Measurements from ENCODE around the gene NHLH1. TPM values are rescaled to one million over a fixed set of nuclear protein-coding genes. Genes with fewer than 3 reads are reported as not detected.

The NHLH1 gene
- total RNA-seq, 1 experiment from 2014 or later, result 0.43 TPM

GRCh38 chr1:160397651-160398050 is 30.8 kb downstream of the NHLH1 start:
- no TSS peak for BruUV-seq (replicated peaks)
- H3K36me3 ChIP-seq (ENCODE audit: insufficient read depth, low read length, poor library complexity, severe bottlenecking), result no peaks in the 10 kb centered on the region
- no peak for DNase-seq (ENCODE audit: low spot score)
- H3K4me3 ChIP-seq (ENCODE audit: low read depth, low read length, poor library complexity, severe bottlenecking), result no peak overlapping the region
- TF ChIP-seq EZH2 (IDR thresholded peaks at IDR 0.05; ENCODE audit: borderline replicate concordance, low read depth, low read length, poor library complexity, severe bottlenecking) (no peak), CTCF (conservative IDR thresholded peaks at IDR 0.05; ENCODE audit: low read depth, low read length) (no peak)
- ChIA-PET CTCF (no interaction called here), POLR2A (ENCODE audit: low non-redundant PET) (no interaction called here)
- intact Hi-C loops (cut with micrococcal nuclease; ENCODE audit: unreplicated experiment), result no loop called here
- peaks cover 15% of the 10 kb centered on the region for H3K4me1 ChIP-seq (ENCODE audit: insufficient read depth, low read length, poor library complexity, severe bottlenecking)
- H3K9me3 ChIP-seq (ENCODE audit: low read depth, low read length, poor library complexity, severe bottlenecking), result no peaks in the 10 kb centered on the region
- no peaks in the 10 kb centered on the region for H3K27me3 ChIP-seq (replicated peaks; ENCODE audit: insufficient read depth, low read depth, low read length, poor library complexity)
- no peak overlapping the region for H3K27ac ChIP-seq (ENCODE audit: low read depth, low read length, poor library complexity, severe bottlenecking)

GRCh38 chr1:160398823-160399222 is 32.0 kb downstream of the NHLH1 start:
- no peak for DNase-seq (ENCODE audit: low spot score)
- CTCF ChIA-PET, result no interaction called here
- H3K4me3 ChIP-seq (ENCODE audit: low read depth, low read length, poor library complexity, severe bottlenecking), result no peak overlapping the region
- peaks cover 15% of the 10 kb centered on the region for H3K4me1 ChIP-seq (ENCODE audit: insufficient read depth, low read length, poor library complexity, severe bottlenecking)
- intact Hi-C loops (cut with micrococcal nuclease; ENCODE audit: unreplicated experiment), result no loop called here
- TF ChIP-seq EZH2 (IDR thresholded peaks at IDR 0.05; ENCODE audit: borderline replicate concordance, low read depth, low read length, poor library complexity, severe bottlenecking) (no peak), CTCF (conservative IDR thresholded peaks at IDR 0.05; ENCODE audit: low read depth, low read length) (no peak)
- POLR2A ChIA-PET (ENCODE audit: low non-redundant PET), result no interaction called here
- no TSS peak for BruUV-seq (replicated peaks)
- no peaks in the 10 kb centered on the region for H3K9me3 ChIP-seq (ENCODE audit: low read depth, low read length, poor library complexity, severe bottlenecking)
- H3K27ac ChIP-seq (ENCODE audit: low read depth, low read length, poor library complexity, severe bottlenecking), result no peak overlapping the region
- H3K27me3 ChIP-seq (replicated peaks; ENCODE audit: insufficient read depth, low read depth, low read length, poor library complexity), result no peaks in the 10 kb centered on the region
- no peaks in the 10 kb centered on the region for H3K36me3 ChIP-seq (ENCODE audit: insufficient read depth, low read length, poor library complexity, severe bottlenecking)

GRCh38 chr1:160399544-160400222 is 32.8 kb downstream of the NHLH1 start:
- H3K27ac ChIP-seq (ENCODE audit: low read depth, low read length, poor library complexity, severe bottlenecking), result peak overlapping the region; percentile 81
- no peaks in the 10 kb centered on the region for H3K27me3 ChIP-seq (replicated peaks; ENCODE audit: insufficient read depth, low read depth, low read length, poor library complexity)
- CTCF ChIA-PET, result no interaction called here
- TF ChIP-seq EZH2 (IDR thresholded peaks at IDR 0.05; ENCODE audit: borderline replicate concordance, low read depth, low read length, poor library complexity, severe bottlenecking) (no peak), CTCF (conservative IDR thresholded peaks at IDR 0.05; ENCODE audit: low read depth, low read length) (no peak)
- peak overlapping the region; percentile 96 for H3K4me3 ChIP-seq (ENCODE audit: low read depth, low read length, poor library complexity, severe bottlenecking)
- peaks cover 15% of the 10 kb centered on the region for H3K4me1 ChIP-seq (ENCODE audit: insufficient read depth, low read length, poor library complexity, severe bottlenecking)
- TSS peak; percentile 89 for BruUV-seq (replicated peaks)
- no peak for DNase-seq (ENCODE audit: low spot score)
- POLR2A ChIA-PET (ENCODE audit: low non-redundant PET), result no interaction called here
- H3K36me3 ChIP-seq (ENCODE audit: insufficient read depth, low read length, poor library complexity, severe bottlenecking), result no peaks in the 10 kb centered on the region
- intact Hi-C loops (cut with micrococcal nuclease; ENCODE audit: unreplicated experiment), result no loop called here
- H3K9me3 ChIP-seq (ENCODE audit: low read depth, low read length, poor library complexity, severe bottlenecking), result no peaks in the 10 kb centered on the region
